Astrocyte (in vitro differentiated cells and primary cell): Measurements from ENCODE around the gene FAM180B. TPM values are rescaled to one million over a fixed set of nuclear protein-coding genes. Genes with fewer than 3 reads are reported as not detected.
"Not testable (repeated sequence)": the region's sequence is repeated elsewhere in the genome, so short reads cannot be mapped to it uniquely, and the experiment has no call there.

ENCODE experiments used
- DNase-seq: peaks from one replicate; pipeline ENCODE4 v3.0.0-alpha.2; 2010; ENCODE audit warnings: low read depth
- FAIRE-seq: peaks from 2 replicates; lab custom pipeline; 2011; peaks lifted over from hg19 to GRCh38; lab: Jason Lieb, UNC
- H2AFZ ChIP-seq: 2 replicates; pipeline ENCODE4 v1.6.0; 2012; ENCODE audit warnings: low read depth, low read length, inconsistent platforms
- H3K27ac ChIP-seq: 2 replicates; pipeline ENCODE4 v1.5.1; 2011; ENCODE audit warnings: low read depth, low read length, inconsistent platforms
- H3K27me3 ChIP-seq: 2 replicates; pipeline ENCODE4 v1.6.0; 2011; ENCODE audit warnings: low read length, inconsistent platforms; ENCODE audit not compliant: insufficient read depth
- H3K36me3 ChIP-seq: 2 replicates; pipeline ENCODE4 v1.5.1; 2011; ENCODE audit warnings: low read length, inconsistent platforms; ENCODE audit not compliant: insufficient read depth
- H3K4me1 ChIP-seq: 2 replicates; pipeline ENCODE4 v1.5.1; 2011; ENCODE audit warnings: low read length, inconsistent platforms; ENCODE audit not compliant: insufficient read depth
- H3K4me2 ChIP-seq: 2 replicates; pipeline ENCODE4 v1.6.0; 2012; ENCODE audit warnings: low read length, inconsistent platforms
- H3K4me3 ChIP-seq: 2 replicates; pipeline ENCODE4 v1.5.1; 2011; ENCODE audit warnings: low read depth, mild to moderate bottlenecking, low read length, inconsistent platforms; ENCODE audit not compliant: insufficient read depth
- H3K79me2 ChIP-seq: 2 replicates; pipeline ENCODE4 v1.6.0; 2012; ENCODE audit warnings: mild to moderate bottlenecking, low read length, inconsistent platforms; ENCODE audit not compliant: insufficient read depth
- H3K9ac ChIP-seq: 2 replicates; pipeline ENCODE4 v1.6.0; 2012; ENCODE audit warnings: mild to moderate bottlenecking, low read length, inconsistent platforms
- H3K9me3 ChIP-seq: 2 replicates; pipeline ENCODE4 v1.5.1; 2012; ENCODE audit warnings: low read depth, mild to moderate bottlenecking, low read length, inconsistent platforms; ENCODE audit not compliant: insufficient read depth
- H4K20me1 ChIP-seq: 2 replicates; pipeline ENCODE4 v1.6.0; 2012; ENCODE audit warnings: low read length, inconsistent platforms; ENCODE audit not compliant: insufficient read depth
- H3K27ac Mint-ChIP-seq: one replicate; pipeline ENCODE4 v1.8.0; 2021; ENCODE audit warnings: mild to moderate bottlenecking, mixed read lengths; ENCODE audit not compliant: unreplicated experiment
- H3K27me3 Mint-ChIP-seq: one replicate; pipeline ENCODE4 v1.8.0; 2021; ENCODE audit warnings: low read depth, mixed read lengths; ENCODE audit not compliant: unreplicated experiment
- H3K36me3 Mint-ChIP-seq: one replicate; pipeline ENCODE4 v1.8.0; 2021; ENCODE audit warnings: low read depth, mixed read lengths; ENCODE audit not compliant: unreplicated experiment
- H3K4me1 Mint-ChIP-seq: one replicate; pipeline ENCODE4 v1.8.0; 2021; ENCODE audit warnings: low read depth, mixed read lengths; ENCODE audit not compliant: unreplicated experiment
- H3K4me3 Mint-ChIP-seq: one replicate; pipeline ENCODE4 v1.8.0; 2021; ENCODE audit warnings: mild to moderate bottlenecking, moderate library complexity, mixed read lengths; ENCODE audit not compliant: unreplicated experiment
- H3K9me3 Mint-ChIP-seq: one replicate; pipeline ENCODE4 v1.8.0; 2021; ENCODE audit warnings: mild to moderate bottlenecking, mixed read lengths; ENCODE audit not compliant: unreplicated experiment
- EZH2 ChIP-seq: IDR thresholded peaks from 2 replicates; pipeline ENCODE4 v1.6.1; 2012; ENCODE audit warnings: mild to moderate bottlenecking, low read length, inconsistent platforms; ENCODE audit not compliant: insufficient read depth
- total RNA-seq: library from RNA; stranded (reverse); gene quantifications from 2 replicates; pipeline ENCODE4 v1.2.1, GENCODE V29; 2021
- TF ChIP-seq, protein P1 (sequence below): IDR thresholded peaks from 2 replicates; pipeline ENCODE4 v1.5.1; 2011; ENCODE audit warnings: low read depth, mild to moderate bottlenecking, inconsistent platforms, low read length, moderate library complexity; ENCODE audit not compliant: insufficient read depth

Gene FAM180B
- total RNA-seq, 1 donor from 2014 or later, result 0.16 TPM

- Histone ChIP-seq H3K9me3 (no peaks in the 10 kb centered on the region), H2AFZ (no peak overlapping the region), H3K79me2 (no peaks in the 10 kb centered on the region), H3K4me1 (no peaks in the 10 kb centered on the region), H3K4me2 (no peak overlapping the region), H3K27ac (no peak overlapping the region), H3K36me3 (no peaks in the 10 kb centered on the region), H4K20me1 (no peaks in the 10 kb centered on the region), H3K27me3 (no peaks in the 10 kb centered on the region), H3K9ac (no peak overlapping the region), H3K4me3 (no peak overlapping the region)
- H3K27me3 Mint-ChIP-seq, result no peaks in the 10 kb centered on the region
- H3K9me3 Mint-ChIP-seq, result no peaks in the 10 kb centered on the region
- H3K4me1 Mint-ChIP-seq, result no peaks in the 10 kb centered on the region
- no peak for FAIRE-seq
- no peak overlapping the region for H3K27ac Mint-ChIP-seq
- no peak for TF ChIP-seq EZH2
- TF ChIP-seq, protein P1, sequence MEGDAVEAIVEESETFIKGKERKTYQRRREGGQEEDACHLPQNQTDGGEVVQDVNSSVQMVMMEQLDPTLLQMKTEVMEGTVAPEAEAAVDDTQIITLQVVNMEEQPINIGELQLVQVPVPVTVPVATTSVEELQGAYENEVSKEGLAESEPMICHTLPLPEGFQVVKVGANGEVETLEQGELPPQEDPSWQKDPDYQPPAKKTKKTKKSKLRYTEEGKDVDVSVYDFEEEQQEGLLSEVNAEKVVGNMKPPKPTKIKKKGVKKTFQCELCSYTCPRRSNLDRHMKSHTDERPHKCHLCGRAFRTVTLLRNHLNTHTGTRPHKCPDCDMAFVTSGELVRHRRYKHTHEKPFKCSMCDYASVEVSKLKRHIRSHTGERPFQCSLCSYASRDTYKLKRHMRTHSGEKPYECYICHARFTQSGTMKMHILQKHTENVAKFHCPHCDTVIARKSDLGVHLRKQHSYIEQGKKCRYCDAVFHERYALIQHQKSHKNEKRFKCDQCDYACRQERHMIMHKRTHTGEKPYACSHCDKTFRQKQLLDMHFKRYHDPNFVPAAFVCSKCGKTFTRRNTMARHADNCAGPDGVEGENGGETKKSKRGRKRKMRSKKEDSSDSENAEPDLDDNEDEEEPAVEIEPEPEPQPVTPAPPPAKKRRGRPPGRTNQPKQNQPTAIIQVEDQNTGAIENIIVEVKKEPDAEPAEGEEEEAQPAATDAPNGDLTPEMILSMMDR, result no peak
- no peaks in the 10 kb centered on the region for H3K36me3 Mint-ChIP-seq
- DNase-seq, result no peak
- no peak overlapping the region for H3K4me3 Mint-ChIP-seq
These were observed 27.8 kb upstream of the FAM180B start for GRCh38 chr11:47558695-47559094.

- Histone ChIP-seq H3K79me2 (peaks cover 7% of the 10 kb centered on the region), H3K4me3 (no peak overlapping the region), H2AFZ (no peak overlapping the region), H3K36me3 (no peaks in the 10 kb centered on the region), H3K4me2 (no peak overlapping the region), H3K27me3 (no peaks in the 10 kb centered on the region), H3K27ac (no peak overlapping the region), H3K9me3 (no peaks in the 10 kb centered on the region), H3K4me1 (peaks cover 7% of the 10 kb centered on the region), H4K20me1 (no peaks in the 10 kb centered on the region), H3K9ac (no peak overlapping the region)
- TF ChIP-seq EZH2, result no peak
- H3K27me3 Mint-ChIP-seq, result no peaks in the 10 kb centered on the region
- H3K36me3 Mint-ChIP-seq, result no peaks in the 10 kb centered on the region
- no peaks in the 10 kb centered on the region for H3K9me3 Mint-ChIP-seq
- FAIRE-seq (no peak), DNase-seq (no peak)
- no peak overlapping the region for H3K27ac Mint-ChIP-seq
- H3K4me1 Mint-ChIP-seq, result no peaks in the 10 kb centered on the region
- H3K4me3 Mint-ChIP-seq, result no peak overlapping the region
These were observed 26.1 kb upstream of the FAM180B start for GRCh38 chr11:47560426-47560825.

GRCh38 chr11:47562393-47562792, 24.1 kb upstream of the FAM180B start:
- not testable (repeated sequence) for H3K27me3 Mint-ChIP-seq, H4K20me1 ChIP-seq, H3K4me3 ChIP-seq, H2AFZ ChIP-seq, H3K4me3 Mint-ChIP-seq, H3K4me1 Mint-ChIP-seq, H3K36me3 Mint-ChIP-seq, H3K4me2 ChIP-seq, H3K9ac ChIP-seq, FAIRE-seq, DNase-seq, H3K27ac Mint-ChIP-seq, H3K36me3 ChIP-seq, H3K27me3 ChIP-seq, H3K9me3 Mint-ChIP-seq, H3K4me1 ChIP-seq, H3K9me3 ChIP-seq, H3K27ac ChIP-seq
- H3K79me2 ChIP-seq, result peaks cover 23% of the 10 kb centered on the region

DNA sequence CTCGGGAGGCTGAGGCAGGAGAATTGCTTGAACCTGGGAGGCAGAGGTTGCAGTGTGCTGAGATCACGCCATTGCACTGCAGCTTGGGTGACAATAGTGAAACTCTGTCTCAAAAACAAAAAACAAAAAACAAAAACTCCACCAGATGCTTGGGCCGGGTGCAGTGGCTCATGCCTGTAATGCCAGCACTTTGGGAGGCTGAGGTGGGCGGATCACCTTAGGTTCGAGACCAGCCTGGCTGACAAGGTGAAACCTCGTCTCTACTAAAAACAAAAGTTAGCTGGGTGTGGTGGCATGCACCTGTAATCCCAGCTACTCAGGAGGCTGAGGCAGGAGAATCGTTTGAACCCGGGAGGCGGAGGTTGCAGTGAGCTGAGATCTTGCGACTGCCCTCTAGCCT, 22.1 kb upstream of the FAM180B start:
- H3K27ac ChIP-seq, H2AFZ ChIP-seq, DNase-seq, H4K20me1 ChIP-seq, H3K9me3 ChIP-seq, H3K36me3 Mint-ChIP-seq, H3K27me3 Mint-ChIP-seq, H3K4me3 ChIP-seq, H3K9me3 Mint-ChIP-seq, H3K27me3 ChIP-seq, H3K9ac ChIP-seq, FAIRE-seq, H3K27ac Mint-ChIP-seq, H3K36me3 ChIP-seq, H3K4me1 ChIP-seq, H3K4me1 Mint-ChIP-seq: not testable (repeated sequence)
- peak overlapping the region; percentile 57 for H3K4me3 Mint-ChIP-seq
- H3K4me2 ChIP-seq, result peak overlapping the region; percentile 8
- H3K79me2 ChIP-seq, result peaks cover 35% of the 10 kb centered on the region
